Mammary microvascular endothelial cell (primary cell): ENCODE data around the gene SPSB3. TPM values are rescaled to one million over a fixed set of nuclear protein-coding genes. Genes with fewer than 3 reads are reported as not detected.

Experiments used
- total RNA-seq: library from RNA; depleted of rRNA; stranded (reverse); fragments of >200 nt; gene quantifications from 2 replicates; pipeline ENCODE4 v1.2.3, GENCODE V29; 2015

Gene SPSB3
- 36.9 and 43.6 TPM in 2 replicates for total RNA-seq

GRCh38 chr16:1782408-1783264 is at the start of gene SPSB3, which contains the start of gene NUBP2:
Gene SPSB3, minus strand, starts transcription at chr16:1782571. Its CDS starts 1,088 bp downstream, at chr16:1781483.
Gene NUBP2, plus strand, starts transcription at chr16:1782960. Its CDS starts 61 bp downstream, at chr16:1783021.

GRCh38 chr16:1826691-1827573 is 44.6 kb upstream of the SPSB3 start, which contains the start of the genes FAHD1 and HAGH:
Gene FAHD1, plus strand, starts transcription at chr16:1827206. Its CDS starts 33 bp downstream, at chr16:1827239.
Gene HAGH, minus strand, starts transcription at chr16:1826825. Its CDS starts 38 bp downstream, at chr16:1826787.

GRCh38 chr16:1793578-1794220 is 11.3 kb upstream of the SPSB3 start, which contains the start of gene IGFALS:
Gene IGFALS, minus strand, starts transcription at chr16:1793705. Its CDS starts 53 bp downstream, at chr16:1793652.

DNA sequence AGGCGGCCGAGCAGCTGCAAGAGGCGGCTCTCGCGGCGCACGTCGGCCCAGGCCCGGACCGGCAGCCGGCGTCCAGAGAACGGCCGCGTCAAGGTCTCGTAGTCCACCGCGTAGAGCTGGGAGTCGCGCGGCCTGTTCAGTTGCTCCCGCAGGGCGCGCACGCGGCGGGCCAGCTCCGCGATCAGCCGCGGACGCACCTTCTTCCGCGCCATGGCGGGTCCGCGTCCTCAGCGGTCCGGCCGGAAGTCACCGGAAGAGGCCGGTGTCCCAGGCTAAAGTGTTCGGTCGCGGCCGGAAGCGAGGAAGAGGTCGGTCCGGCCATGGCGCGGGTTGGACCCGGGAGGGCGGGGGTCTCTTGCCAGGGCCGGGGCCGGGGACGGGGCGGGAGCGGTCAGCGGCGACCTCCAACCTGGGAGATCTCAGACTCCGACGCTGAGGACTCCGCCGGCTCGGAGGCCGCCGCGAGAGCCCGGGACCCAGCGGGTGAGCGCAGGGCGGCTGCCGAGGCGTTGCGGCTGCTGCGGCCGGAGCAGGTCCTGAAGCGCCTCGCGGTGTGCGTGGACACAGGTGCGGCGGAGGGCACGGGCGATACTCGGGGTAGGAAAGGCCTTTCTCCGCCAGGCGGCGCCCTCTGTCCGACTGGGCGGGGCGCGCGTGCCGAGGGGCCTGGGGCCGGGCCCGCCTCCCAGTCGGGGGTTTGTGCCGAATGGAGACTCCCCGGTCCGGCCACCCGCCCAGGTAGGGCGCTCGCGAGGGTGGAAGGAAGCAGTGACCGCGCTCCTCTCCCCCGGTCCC is 9.3 kb downstream of the SPSB3 start, which contains the start of gene MRPS34:
Gene MRPS34 (minus strand): TSS at position 227 of the 795 bp plus-strand sequence. CDS start 15 bp downstream, at position 212.

DNA sequence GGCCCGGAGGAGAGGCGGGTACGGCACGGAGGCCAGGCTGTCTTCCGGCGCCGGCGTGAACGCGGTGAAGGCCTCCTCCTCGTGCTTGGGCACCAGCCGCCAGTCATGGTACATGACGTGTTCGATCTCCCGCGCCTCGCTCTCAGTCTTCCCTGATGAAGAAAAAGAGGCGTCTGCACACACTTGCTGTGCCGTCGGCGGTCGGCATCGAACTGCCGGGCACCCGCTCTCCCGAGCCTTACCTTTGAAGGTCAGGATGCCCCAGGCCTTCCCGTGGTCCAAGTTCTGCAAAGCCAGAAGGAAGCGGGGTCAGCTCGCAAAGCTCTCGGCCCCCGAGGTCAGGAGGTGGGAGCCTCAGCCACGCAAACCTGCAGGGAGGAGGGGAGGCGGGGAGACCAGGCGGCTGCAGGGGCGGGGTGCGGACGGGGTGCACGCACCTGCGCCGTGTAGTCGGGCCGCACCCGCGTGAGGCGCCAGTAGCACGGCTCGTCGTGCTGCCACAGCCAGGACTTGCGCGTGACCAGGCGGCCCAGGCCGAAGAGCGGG is 9.9 kb downstream of the SPSB3 start, which contains the start of gene EME2:
Gene EME2 (plus strand): TSS at position 449 of the 546 bp plus-strand sequence. CDS start 418 bp downstream, outside the sequence.

GRCh38 chr16:1771188-1771863 is 11.0 kb downstream of the SPSB3 start, which contains the start of gene NME3:
Gene NME3, minus strand, starts transcription at chr16:1771543. Its CDS starts 9 bp downstream, at chr16:1771534.

Other genes starting within 250 kb of the SPSB3 start
- 53.5 and 61.6 TPM in 2 replicates for gene TMEM204, start 248.9 kb downstream of the SPSB3 start, total RNA-seq
- gene IFT140, start 170.5 kb downstream of the SPSB3 start, total RNA-seq = 12.8 and 13.0 TPM in 2 replicates
- 7.7 and 10.7 TPM in 2 replicates for gene CRAMP1, start 170.2 kb downstream of the SPSB3 start, total RNA-seq
- gene JPT2, start 104.3 kb downstream of the SPSB3 start, total RNA-seq = 82.3 and 108 TPM in 2 replicates
- 18.6 and 20.5 TPM in 2 replicates for gene MAPK8IP3, start 76.4 kb downstream of the SPSB3 start, total RNA-seq
- 61.8 and 63.7 TPM in 2 replicates for gene NME3, start 11.0 kb downstream of the SPSB3 start, total RNA-seq
- gene EME2, start 9.8 kb downstream of the SPSB3 start, total RNA-seq = 2.8 and 4.3 TPM in 2 replicates
- gene MRPS34, start 9.4 kb downstream of the SPSB3 start, total RNA-seq = 150 and 160 TPM in 2 replicates
- 118 and 164 TPM in 2 replicates for gene NUBP2, start 389 bp upstream of the SPSB3 start, total RNA-seq
- not detected in 2 replicates for gene IGFALS, start 11.1 kb upstream of the SPSB3 start, total RNA-seq
- 106 and 119 TPM in 2 replicates for gene HAGH, start 44.3 kb upstream of the SPSB3 start, total RNA-seq
- 70.9 and 86.8 TPM in 2 replicates for gene FAHD1, start 44.6 kb upstream of the SPSB3 start, total RNA-seq
- gene MEIOB, start 89.6 kb upstream of the SPSB3 start, total RNA-seq = not detected in 2 replicates
- gene HS3ST6, start 135.8 kb upstream of the SPSB3 start, total RNA-seq = not detected in 2 replicates
- gene MSRB1, start 160.6 kb upstream of the SPSB3 start, total RNA-seq = 10.1 and 13.7 TPM in 2 replicates
- gene RPL3L, start 172.1 kb upstream of the SPSB3 start, total RNA-seq = not detected in 2 replicates
- 312 and 315 TPM in 2 replicates for gene NDUFB10, start 177.0 kb upstream of the SPSB3 start, total RNA-seq
- gene RPS2, start 182.3 kb upstream of the SPSB3 start, total RNA-seq = 2,922 and 2,947 TPM in 2 replicates
- gene RNF151, start 184.3 kb upstream of the SPSB3 start, total RNA-seq = not detected in 2 replicates
- gene TBL3, start 189.5 kb upstream of the SPSB3 start, total RNA-seq = 79.4 and 104 TPM in 2 replicates
- 1.00 TPM in 1 of 2 replicates, not detected in the other for gene NOXO1, start 198.9 kb upstream of the SPSB3 start, total RNA-seq
- 15.4 and 15.9 TPM in 2 replicates for gene GFER, start 201.6 kb upstream of the SPSB3 start, total RNA-seq
- 0.25 and 0.87 TPM in 2 replicates for gene SYNGR3, start 207.4 kb upstream of the SPSB3 start, total RNA-seq
- 55.6 and 61.8 TPM in 2 replicates for gene ZNF598, start 227.2 kb upstream of the SPSB3 start, total RNA-seq
- gene NPW, start 237.2 kb upstream of the SPSB3 start, total RNA-seq = 2.5 and 3.1 TPM in 2 replicates
- gene NHERF2, start 244.3 kb upstream of the SPSB3 start, total RNA-seq = 236 and 238 TPM in 2 replicates